CD4-positive, alpha-beta T cell (primary cell): ENCODE data around the gene CNNM3. TPM values are rescaled to one million over a fixed set of nuclear protein-coding genes. Genes with fewer than 3 reads are reported as not detected.
"Not testable (repeated sequence)": the region's sequence is repeated elsewhere in the genome, so short reads cannot be mapped to it uniquely, and the experiment has no call there.

Source experiments
- ATAC-seq: fragments of 200-7000 bp; cut with Tn5 transposase; one replicate; pipeline ENCODE4 v1.10.0; 2022; ENCODE audit warnings: mild to moderate bottlenecking; ENCODE audit not compliant: poor library complexity
- CTCF ChIA-PET: fragments of 350-600 bp; sonication (Branson Sonifier 250); formaldehyde crosslinking; loops from one replicate; lab custom pipeline; 2021; ENCODE audit warnings: antibody characterized with exemption, inconsistent platforms; lab: Charles Lee
- POLR2A ChIA-PET: fragments of 350-600 bp; sonication (Branson Sonifier 250); formaldehyde crosslinking; loops from one replicate; lab custom pipeline; 2021; ENCODE audit warnings: antibody characterized with exemption, inconsistent platforms; lab: Charles Lee
- DNase-seq, 14 experiments: peaks; one replicate each; pipeline ENCODE4 v3.0.0-alpha.2; 2013 to 2020; ENCODE audit warnings: mixed read lengths in 2 of 14
- H3K27ac ChIP-seq, 2 donors: one replicate each; pipeline versions ENCODE4 v1.5.1 to v1.7.0; 2013; ENCODE audit warnings: low read length in 2 of 2, low read depth in 1 of 2, mild to moderate bottlenecking in 1 of 2
- H3K27me3 ChIP-seq, 2 experiments: 1 replicate in 1 of 2; 2 replicates in 1 of 2; pipeline versions ENCODE4 v1.6.1 to v1.7.0; 2013; ENCODE audit warnings: low read length in 2 of 2, control low read depth in 1 of 2, mild to moderate bottlenecking in 1 of 2, moderate library complexity in 1 of 2; ENCODE audit not compliant: insufficient read depth in 2 of 2, control insufficient read depth in 1 of 2
- H3K36me3 ChIP-seq: one replicate; pipeline ENCODE4 v1.6.1; 2013; ENCODE audit warnings: low read length, control low read depth; ENCODE audit not compliant: insufficient read depth
- H3K4me1 ChIP-seq: one replicate; pipeline ENCODE4 v1.6.1; 2013; ENCODE audit warnings: low read length, control low read depth; ENCODE audit not compliant: insufficient read depth
- H3K4me3 ChIP-seq: one replicate; pipeline ENCODE4 v1.5.1; 2013; ENCODE audit warnings: mild to moderate bottlenecking, low read length, moderate library complexity
- H3K9me3 ChIP-seq, 2 experiments: 1 replicate in 1 of 2; 2 replicates in 1 of 2; pipeline versions ENCODE4 v1.6.1 to v1.7.0; 2013; ENCODE audit warnings: low read length in 2 of 2, mild to moderate bottlenecking in 2 of 2, control low read depth in 1 of 2, moderate library complexity in 1 of 2; ENCODE audit not compliant: control insufficient read depth in 1 of 2, insufficient read depth in 1 of 2
- H3K27ac Mint-ChIP-seq: one replicate; pipeline ENCODE4 v1.8.0; 2020; ENCODE audit warnings: mixed read lengths
- H3K27me3 Mint-ChIP-seq: one replicate; pipeline ENCODE4 v1.8.0; 2021; ENCODE audit warnings: mixed read lengths
- H3K36me3 Mint-ChIP-seq: one replicate; pipeline ENCODE4 v1.8.0; 2021; ENCODE audit warnings: low read depth, mixed read lengths
- H3K4me1 Mint-ChIP-seq: one replicate; pipeline ENCODE4 v1.8.0; 2021; ENCODE audit warnings: low read depth, mixed read lengths
- H3K4me3 Mint-ChIP-seq: one replicate; pipeline ENCODE4 v1.8.0; 2020; ENCODE audit warnings: mild to moderate bottlenecking, mixed read lengths
- H3K9me3 Mint-ChIP-seq: one replicate; pipeline ENCODE4 v1.8.0; 2020; ENCODE audit warnings: mixed read lengths
- CTCF ChIP-seq: fragments of 200-600 bp; IDR thresholded peaks from one replicate; pipeline ENCODE4 v1.8.0; 2022; ENCODE audit warnings: antibody characterized with exemption, mild to moderate bottlenecking
- intact Hi-C, 2 experiments: fragments of 100-400 bp; cut with DNase I in 1 of 2; cut with micrococcal nuclease in 1 of 2; formaldehyde crosslinking; loops; one replicate each; pipeline versions ENCODE4 v1.15.1 to v1.9.0; 2023 to 2025; cut with DNase I, micrococcal nuclease
- total RNA-seq, 174 experiments: library from RNA in 2 of 174; stranded (reverse) in 2 of 174; gene quantifications; one replicate each; pipeline ENCODE4 v1.2.3 and lab custom pipeline; 2021 to 2026

Gene CNNM3
- total RNA-seq, 2 experiments from 2014 or later: 48.7 to 53.5 TPM

- no peak overlapping the region for H3K4me3 Mint-ChIP-seq
- peaks cover 52% of the 10 kb centered on the region for H3K4me1 Mint-ChIP-seq
Measured at GRCh38 chr2:96861074-96861473, 45.0 kb downstream of the CNNM3 start.

GRCh38 chr2:96863056-96863455 is 47.0 kb downstream of the CNNM3 start:
- H3K9me3 ChIP-seq, DNase-seq, H3K27ac ChIP-seq, intact Hi-C loops, ATAC-seq, H3K4me3 ChIP-seq, H3K9me3 Mint-ChIP-seq, H3K27me3 ChIP-seq, POLR2A ChIA-PET, H3K27me3 Mint-ChIP-seq, CTCF ChIA-PET: not testable (repeated sequence)
- Mint-ChIP-seq H3K36me3 (peaks cover 65% of the 10 kb centered on the region), H3K4me1 (peaks cover 57% of the 10 kb centered on the region), H3K4me3 (peak overlapping the region; percentile 69), H3K27ac (peak overlapping the region; percentile 46)
- Histone ChIP-seq H3K36me3 (peaks cover 66% of the 10 kb centered on the region), H3K4me1 (peaks cover 59% of the 10 kb centered on the region)

More at GRCh38 chr2:96861074-96861473, 45.0 kb downstream of the CNNM3 start:
- Histone ChIP-seq H3K27me3 (no peaks in the 10 kb centered on the region), H3K27ac (no peak overlapping the region), H3K4me1 (peaks cover 56% of the 10 kb centered on the region), H3K4me3 (no peak overlapping the region), H3K36me3 (peaks cover 51% of the 10 kb centered on the region), H3K9me3 (no peaks in the 10 kb centered on the region)
- peaks cover 53% of the 10 kb centered on the region for H3K36me3 Mint-ChIP-seq
- H3K27ac Mint-ChIP-seq: no peak overlapping the region
- no peak for ATAC-seq
- no peaks in the 10 kb centered on the region for H3K9me3 Mint-ChIP-seq
- TF ChIP-seq CTCF: no peak
- intact Hi-C loops: no loop called here
- H3K27me3 Mint-ChIP-seq: no peaks in the 10 kb centered on the region
- no peak for DNase-seq
- CTCF ChIA-PET: interaction anchor here (1.6 kb wide), 1 partner anchor 10 kb away, joined by 4 read pairs; no protein-coding TSS in a partner anchor
- POLR2A ChIA-PET: interaction anchor here (1.3 to 6.5 kb wide), 3 partner anchors 8 to 101 kb away, joined by 3 to 116 read pairs (median 8); no protein-coding TSS in a partner anchor

GRCh38 chr2:96863575-96864342 is 47.7 kb downstream of the CNNM3 start:
- Mint-ChIP-seq H3K4me3 (peak overlapping the region; percentile 69), H3K4me1 (peaks cover 59% of the 10 kb centered on the region), H3K27me3 (no peaks in the 10 kb centered on the region), H3K9me3 (no peaks in the 10 kb centered on the region), H3K36me3 (peaks cover 68% of the 10 kb centered on the region), H3K27ac (peak overlapping the region; percentile 46)
- no peak for ATAC-seq
- Histone ChIP-seq H3K36me3 (peaks cover 66% of the 10 kb centered on the region), H3K27me3 (no peaks in the 10 kb centered on the region), H3K4me3 (no peak overlapping the region), H3K27ac (no peak overlapping the region), H3K9me3 (no peaks in the 10 kb centered on the region), H3K4me1 (peaks cover 56% of the 10 kb centered on the region)
- TF ChIP-seq CTCF: no peak
- ChIA-PET CTCF (no interaction called here), POLR2A (interaction anchor here (0.9 to 1.7 kb wide), 3 partner anchors 27 to 98 kb away, joined by 3 to 7 read pairs (median 3); no protein-coding TSS in a partner anchor)
- intact Hi-C loops: no loop called here
- DNase-seq: no peak
